ENCODE measurements around the gene AGXT.

Gene AGXT

DNA sequence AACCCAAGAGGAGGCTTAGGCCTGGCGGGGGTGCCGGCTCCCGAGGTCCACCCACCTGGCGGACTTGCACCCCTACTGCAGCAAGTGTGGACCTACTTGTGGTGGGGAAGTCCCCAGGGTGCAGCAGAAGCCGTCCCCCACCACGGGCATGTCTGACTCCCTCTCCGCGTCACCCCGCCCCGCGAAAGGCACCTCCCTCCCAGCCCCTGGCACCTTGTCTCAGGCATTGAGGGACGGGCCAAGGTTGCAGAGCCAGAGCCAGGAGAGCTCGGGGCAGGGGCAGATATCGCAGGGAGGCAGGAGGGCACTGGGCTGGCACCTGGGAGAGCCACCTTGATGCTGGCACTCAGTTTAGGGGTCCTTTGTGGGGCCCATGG, 56.6 kb downstream of the AGXT start:
- TF ChIP-seq CTCF (IDR thresholded peaks at IDR 0.05; ENCODE audit: control insufficient read depth, extremely low read depth, insufficient read depth): no peak
- DNase-seq (ENCODE audit: low read depth): no peak

DNA sequence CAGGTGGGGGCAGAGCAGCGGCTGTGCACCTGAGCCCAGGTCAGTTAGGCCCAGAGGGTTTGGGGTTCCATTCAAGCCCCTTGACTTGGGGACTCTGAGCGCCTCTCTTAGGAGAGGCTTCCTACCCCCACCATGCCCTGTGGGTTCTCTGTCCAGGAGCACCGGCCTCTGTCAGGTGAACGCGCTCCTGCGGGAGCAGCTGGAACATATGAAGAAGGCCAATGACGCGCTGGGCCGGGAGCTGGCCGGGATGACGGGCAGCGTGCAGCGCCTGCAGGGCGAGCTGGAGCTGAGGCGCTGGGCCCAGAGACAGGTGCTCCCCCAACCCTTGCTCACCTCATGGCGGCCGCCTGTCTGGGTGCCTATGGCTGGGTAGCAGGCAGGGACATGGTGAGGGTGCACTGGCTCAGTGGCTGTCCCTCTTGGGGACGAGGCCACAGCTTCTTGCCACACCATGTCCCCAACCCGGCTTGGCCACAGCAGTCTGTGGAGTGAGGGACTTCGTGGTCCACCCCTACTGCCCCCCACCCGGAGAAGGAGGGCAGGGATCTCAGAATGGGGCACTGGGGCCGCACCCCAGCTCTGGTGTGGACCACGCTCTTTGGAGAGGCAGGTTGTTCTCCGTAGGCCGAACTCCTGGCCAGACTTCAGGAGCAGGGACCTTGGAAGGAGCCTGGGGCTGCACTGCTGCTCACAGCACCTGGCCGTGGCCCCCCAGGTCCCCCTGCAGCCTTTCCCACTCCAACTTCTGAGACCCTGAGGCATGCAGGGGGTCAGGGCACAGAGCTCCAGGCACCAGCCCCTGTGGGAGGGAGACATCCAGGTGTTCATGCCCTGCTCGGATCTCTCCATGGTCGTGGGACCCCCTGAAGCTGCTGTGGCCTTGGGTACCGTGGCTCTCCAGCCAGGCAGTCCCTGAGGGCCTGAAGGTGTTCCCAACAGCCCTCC, 57.2 kb downstream of the AGXT start:
- no peak for TF ChIP-seq CTCF (IDR thresholded peaks at IDR 0.05; ENCODE audit: control insufficient read depth, extremely low read depth, insufficient read depth)
- no peak overlapping the region for H3K4me3 ChIP-seq (ENCODE audit: low read depth, low read length)
- DNase-seq (ENCODE audit: low read depth): no peak

More for the DNA sequence above, 56.6 kb downstream of the AGXT start:
- H3K4me3 ChIP-seq (ENCODE audit: low read depth, low read length): no peak overlapping the region

DNA sequence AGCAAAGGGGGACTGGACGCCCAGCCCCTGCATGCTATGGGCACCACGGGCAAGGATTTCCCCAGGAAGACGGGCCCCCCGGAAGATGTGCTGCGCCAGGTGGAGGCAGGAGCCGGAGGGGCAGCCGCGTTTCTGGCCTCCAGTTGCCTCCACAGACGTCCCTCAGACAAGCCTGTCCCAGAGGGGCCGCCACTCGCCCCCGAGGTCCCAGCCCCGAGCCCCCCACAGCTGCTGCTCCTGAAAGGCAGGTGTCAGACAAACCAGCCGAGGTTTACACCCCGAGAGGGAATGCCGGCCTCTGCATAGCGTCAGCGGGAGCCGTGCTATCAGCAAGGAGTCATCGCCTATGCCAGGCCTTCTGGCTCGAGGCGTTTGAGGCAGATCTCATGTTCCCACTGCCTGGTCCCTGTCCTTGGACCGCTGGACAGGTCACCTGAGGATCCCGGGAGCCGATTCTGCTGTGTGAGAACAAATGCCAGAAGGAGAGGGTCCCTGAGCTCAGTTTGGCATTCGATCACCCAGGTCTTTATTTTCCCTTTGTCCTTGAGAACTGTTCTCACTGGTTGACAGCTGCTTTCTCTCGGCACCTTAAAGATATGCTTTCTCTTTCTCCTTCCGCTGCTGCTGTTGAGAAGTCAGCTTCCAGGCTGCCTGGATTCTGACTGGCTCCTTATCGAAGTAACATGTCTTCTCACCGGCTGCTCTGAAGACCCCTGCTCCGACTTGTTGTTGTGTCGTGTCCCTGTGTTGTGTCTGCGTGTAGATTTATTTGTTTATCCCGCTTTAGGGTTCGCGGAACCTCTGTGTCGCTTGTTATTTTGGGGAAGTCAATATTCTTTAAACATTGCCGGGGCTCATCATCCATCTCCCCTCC, 58.1 kb downstream of the AGXT start:
- no peak for TF ChIP-seq CTCF (IDR thresholded peaks at IDR 0.05; ENCODE audit: control insufficient read depth, extremely low read depth, insufficient read depth)
- no peak for DNase-seq (ENCODE audit: low read depth)
- no peak overlapping the region for H3K4me3 ChIP-seq (ENCODE audit: low read depth, low read length)

- DNase-seq (ENCODE audit: low read depth): no peak
- no peak overlapping the region for H3K4me3 ChIP-seq (ENCODE audit: low read depth, low read length)
- TF ChIP-seq CTCF (IDR thresholded peaks at IDR 0.05; ENCODE audit: control insufficient read depth, extremely low read depth, insufficient read depth): no peak
Observed at GRCh38 chr2:240927390-240927781, 58.8 kb downstream of the AGXT start.

DNA sequence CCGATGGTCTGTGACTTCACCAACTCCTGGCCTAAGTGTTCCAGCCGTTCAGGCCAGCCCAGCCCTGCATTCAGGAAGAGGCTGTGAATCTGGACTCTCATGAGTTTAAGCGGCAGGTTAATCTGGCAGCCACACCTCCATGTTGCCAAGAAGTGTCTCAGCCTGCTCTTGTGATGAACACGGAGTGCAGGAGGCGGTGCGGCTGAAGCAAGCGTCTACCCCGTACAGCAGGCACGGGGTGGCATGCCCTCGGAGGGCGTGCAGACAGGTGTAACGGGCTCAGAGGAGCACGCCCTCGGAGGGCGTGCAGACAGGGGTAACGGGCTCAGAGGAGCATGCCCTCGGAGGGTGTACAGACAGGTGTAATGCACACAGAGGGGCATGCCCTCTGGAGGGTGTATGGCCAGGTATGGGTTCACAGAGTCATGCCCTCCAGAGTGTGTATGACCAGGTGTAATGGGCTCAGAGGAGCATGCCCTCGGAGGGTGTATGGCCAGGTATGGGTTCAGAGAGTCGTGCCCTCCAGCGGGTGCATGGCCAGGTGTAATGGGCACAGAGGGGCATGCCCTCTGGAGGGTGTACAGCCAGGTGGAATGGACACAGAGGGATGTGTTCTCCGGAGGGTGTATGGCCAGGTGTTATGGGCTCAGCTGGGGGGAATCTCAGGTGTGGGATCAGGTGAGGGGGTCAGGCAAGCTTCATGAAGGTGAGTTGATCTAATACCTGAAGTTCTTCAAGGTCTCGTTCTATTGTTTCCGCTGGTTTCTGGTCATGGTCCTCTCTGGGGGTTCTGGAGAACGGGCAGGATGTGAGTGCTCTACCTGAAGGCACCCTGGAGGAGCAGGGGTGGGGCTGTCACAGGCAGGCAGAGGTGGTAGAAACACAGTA, 60.1 kb downstream of the AGXT start:
- no peak for TF ChIP-seq CTCF (IDR thresholded peaks at IDR 0.05; ENCODE audit: control insufficient read depth, extremely low read depth, insufficient read depth)
- no peak overlapping the region for H3K4me3 ChIP-seq (ENCODE audit: low read depth, low read length)
- no peak for DNase-seq (ENCODE audit: low read depth)

GRCh38 chr2:240929364-240930095, 60.9 kb downstream of the AGXT start:
- no peak for DNase-seq (ENCODE audit: low read depth)
- TF ChIP-seq CTCF (IDR thresholded peaks at IDR 0.05; ENCODE audit: control insufficient read depth, extremely low read depth, insufficient read depth): no peak

More at GRCh38 chr2:240929364-240930095, 60.9 kb downstream of the AGXT start:
- H3K4me3 ChIP-seq (ENCODE audit: low read depth, low read length): no peak overlapping the region

Data from LNCaP clone FGC (cell line).